Prostate gland (tissue), 2 donors: ENCODE measurements around the gene STARD10. TPM values are rescaled to one million over a fixed set of nuclear protein-coding genes. Genes with fewer than 3 reads are reported as not detected.

Experiments used
- DNase-seq: peaks from one replicate; pipeline ENCODE4 v3.0.0-alpha.2; 2019; ENCODE audit warnings: low spot score
- H3K27ac ChIP-seq, 2 donors: fragments of 200-600 bp; sonication (generic); 2 replicates each; pipeline ENCODE4 v1.5.1; 2017 to 2019
- H3K27me3 ChIP-seq: fragments of 200-600 bp; sonication (generic); replicated peaks from 2 replicates; pipeline ENCODE4 v1.5.1; 2019; ENCODE audit not compliant: insufficient read depth
- H3K36me3 ChIP-seq, 2 donors: fragments of 200-600 bp; sonication (generic); 1 replicate in 1 of 2; 2 replicates in 1 of 2; pipeline versions ENCODE4 v1.5.1 to v1.8.1; 2017 to 2019
- H3K4me1 ChIP-seq: fragments of 200-600 bp; sonication (generic); replicated peaks from 2 replicates; pipeline ENCODE4 v1.5.1; 2019
- H3K4me3 ChIP-seq, 2 donors: fragments of 200-600 bp; sonication (generic); 2 replicates each; pipeline ENCODE4 v1.5.1; 2017 to 2019
- H3K9me3 ChIP-seq: fragments of 200-600 bp; sonication (generic); 2 replicates; pipeline ENCODE4 v1.5.1; 2017
- CTCF ChIP-seq, 4 experiments: fragments of 200-600 bp in 2 of 4; fragments of 450-650 bp in 2 of 4; sonication (generic) in 2 of 4; IDR thresholded peaks; 1 replicate in 3 of 4; 2 replicates in 1 of 4; pipeline ENCODE4 v1.5.1; 2016 to 2019; ENCODE audit warnings: antibody characterized with exemption in 4 of 4, mild to moderate bottlenecking in 2 of 4, moderate library complexity in 2 of 4
- POLR2A ChIP-seq: fragments of 450-650 bp; IDR thresholded peaks from one replicate; pipeline ENCODE4 v1.6.1; 2016; ENCODE audit warnings: antibody characterized with exemption, mild to moderate bottlenecking
- POLR2AphosphoS5 ChIP-seq: sonication (generic); formaldehyde crosslinking; IDR thresholded peaks from one replicate; pipeline ENCODE4 v1.6.1; 2017; ENCODE audit warnings: antibody characterized with exemption
- whole genome bisulfite sequencing: methylation state at CpG from one replicate; pipeline ENCODE4 v1.1.5; 2018; 5-methylcytosine and 5-hydroxymethylcytosine counted together
- intact Hi-C: fragments of 100-400 bp; cut with DNase I; formaldehyde crosslinking; loops from one replicate; pipeline ENCODE4 v1.14.2; 2022
- total RNA-seq, 2 donors: library from RNA; depleted of rRNA; stranded (reverse); fragments of >200 nt; gene quantifications; one replicate each; pipeline ENCODE4 v1.1.0, GENCODE V29; 2016

Gene STARD10
- total RNA-seq, 2 donors from 2014 or later: 132 to 208 TPM

- WGBS: 84% methylated on average over 48 of the region's 48 CpGs
Measured at GRCh38 chr11:72754544-72755155, 39.2 kb downstream of the STARD10 start.

GRCh38 chr11:72754149-72754543 lies 39.7 kb downstream of the STARD10 start:
- intact Hi-C loops: no loop called here
- 94% methylated on average over 8 of the region's 8 CpGs for WGBS
- Histone ChIP-seq H3K36me3 (no peaks in the 10 kb centered on the region), H3K27ac (no peak overlapping the region), H3K4me1 (peaks cover 3% of the 10 kb centered on the region), H3K9me3 (no peaks in the 10 kb centered on the region), H3K4me3 (no peak overlapping the region), H3K27me3 (no peaks in the 10 kb centered on the region)
- TF ChIP-seq POLR2A: no peak
- TF ChIP-seq CTCF (IDR thresholded peaks at IDR 0.05): no peak
- TF ChIP-seq POLR2AphosphoS5: no peak
- DNase-seq: no peak

More at GRCh38 chr11:72754544-72755155, 39.2 kb downstream of the STARD10 start:
- Histone ChIP-seq H3K27me3 (no peaks in the 10 kb centered on the region), H3K36me3 (no peaks in the 10 kb centered on the region), H3K4me3 (no peak overlapping the region), H3K27ac (no peak overlapping the region), H3K9me3 (no peaks in the 10 kb centered on the region), H3K4me1 (peaks cover 3% of the 10 kb centered on the region)
- DNase-seq: no peak
- TF ChIP-seq POLR2A: no peak
- TF ChIP-seq CTCF (IDR thresholded peaks at IDR 0.05): no peak
- TF ChIP-seq POLR2AphosphoS5: no peak
- intact Hi-C loops: no loop called here

- Histone ChIP-seq H3K27ac (peak overlapping the region in 1 of 2 donors; percentile 56), H3K9me3 (no peaks in the 10 kb centered on the region), H3K4me3 (no peak overlapping the region), H3K36me3 (no peaks in the 10 kb centered on the region), H3K4me1 (peaks cover 3% of the 10 kb centered on the region), H3K27me3 (no peaks in the 10 kb centered on the region)
- intact Hi-C loops: no loop called here
- no peak for DNase-seq
- 92% methylated on average over 9 of the region's 9 CpGs for WGBS
- no peak for TF ChIP-seq POLR2A
- no peak for TF ChIP-seq CTCF (IDR thresholded peaks at IDR 0.05)
- TF ChIP-seq POLR2AphosphoS5: no peak
Measured at GRCh38 chr11:72753341-72754148, 40.3 kb downstream of the STARD10 start.

- peak within 1 kb of the TSS; percentile 44 to 48 for H3K4me3 ChIP-seq
- peak; percentile 12 for TF ChIP-seq POLR2A
- no peak for TF ChIP-seq CTCF (IDR thresholded peaks at IDR 0.05)
- TF ChIP-seq POLR2AphosphoS5: peak; percentile 40
- H3K27ac ChIP-seq: peak within 1 kb of the TSS; percentile 56
- peaks cover 3% of the 10 kb centered on the region for H3K4me1 ChIP-seq
- intact Hi-C loops: no loop called here
- no peaks in the 10 kb centered on the region for H3K9me3 ChIP-seq
- no peaks in the 10 kb centered on the region for H3K27me3 ChIP-seq
- DNase-seq: peak; percentile 65
- 2% methylated on average over 24 of the region's 51 CpGs for WGBS
- no peaks in the 10 kb centered on the region for H3K36me3 ChIP-seq
Measured at GRCh38 chr11:72752088-72752914, 41.5 kb downstream of the STARD10 start, which contains the start of gene ARAP1. ARAP1 (minus strand) TSS chr11:72752408; CDS start chr11:72727128, 25,280 bp downstream.
